Caco-2 (cell line): ENCODE data around the gene TSC22D4. TPM values are rescaled to one million over a fixed set of nuclear protein-coding genes. Genes with fewer than 3 reads are reported as not detected.

Experiments used
- BruUV-seq: library from RNA; stranded (reverse); fragments of 400-500 nt; replicated peaks from 2 replicates; lab custom pipeline; 2021; lab: Mats Ljungman, UMichigan
- CTCF ChIA-PET: fragments of 300-600 bp; sonication (Branson Sonifier 250); formaldehyde crosslinking; loops from one replicate; lab custom pipeline; 2022; ENCODE audit warnings: antibody characterized with exemption; lab: Charles Lee
- POLR2A ChIA-PET: fragments of 300-600 bp; sonication (Branson Sonifier 250); formaldehyde crosslinking; loops from one replicate; lab custom pipeline; 2022; ENCODE audit warnings: antibody characterized with exemption; lab: Charles Lee
- DNase-seq, 2 experiments: peaks; one replicate each; pipeline versions ENCODE4 v3.0.0 to v3.0.0-alpha.2; 2020 to 2022
- H3K27me3 ChIP-seq: replicated peaks from 2 replicates; pipeline ENCODE4 v1.6.0; 2011; ENCODE audit warnings: low read length; ENCODE audit not compliant: control insufficient read depth, insufficient read depth
- H3K36me3 ChIP-seq: 2 replicates; pipeline ENCODE4 v1.5.1; 2011; ENCODE audit warnings: low read length; ENCODE audit not compliant: control insufficient read depth, insufficient read depth
- H3K4me1 ChIP-seq: fragments of 250-450 bp; sonication (Bioruptor Pico); 2 replicates; pipeline ENCODE4 v1.5.1; 2020; ENCODE audit warnings: mild to moderate bottlenecking
- H3K4me3 ChIP-seq: 2 replicates; pipeline ENCODE4 v1.5.1; 2011; ENCODE audit warnings: low read depth, mild to moderate bottlenecking, control low read depth, low read length
- H3K9me3 ChIP-seq: fragments of 250-450 bp; sonication (Bioruptor Pico); 2 replicates; pipeline ENCODE4 v1.5.1; 2020; ENCODE audit warnings: mild to moderate bottlenecking, moderate library complexity
- H3K27ac Mint-ChIP-seq: one replicate; pipeline ENCODE4 v1.8.0; 2022; ENCODE audit warnings: mixed read lengths; ENCODE audit not compliant: unreplicated experiment
- H3K27me3 Mint-ChIP-seq: one replicate; pipeline ENCODE4 v1.8.0; 2022; ENCODE audit warnings: mixed read lengths; ENCODE audit not compliant: insufficient read depth, unreplicated experiment
- H3K36me3 Mint-ChIP-seq: one replicate; pipeline ENCODE4 v1.8.0; 2022; ENCODE audit warnings: mild to moderate bottlenecking, mixed read lengths; ENCODE audit not compliant: insufficient read depth, unreplicated experiment
- H3K4me1 Mint-ChIP-seq: one replicate; pipeline ENCODE4 v1.8.0; 2022; ENCODE audit warnings: low read depth, mixed read lengths; ENCODE audit not compliant: unreplicated experiment
- H3K4me3 Mint-ChIP-seq: one replicate; pipeline ENCODE4 v1.8.0; 2022; ENCODE audit warnings: mild to moderate bottlenecking, moderate library complexity, mixed read lengths; ENCODE audit not compliant: unreplicated experiment
- H3K9me3 Mint-ChIP-seq: one replicate; pipeline ENCODE4 v1.8.0; 2022; ENCODE audit warnings: mixed read lengths; ENCODE audit not compliant: unreplicated experiment
- CTCF ChIP-seq, 2 experiments: fragments of 200-600 bp in 1 of 2; IDR thresholded peaks; 1 replicate in 1 of 2; 2 replicates in 1 of 2; pipeline versions ENCODE4 v1.5.1 to v1.8.0; 2011 to 2022; ENCODE audit warnings: antibody characterized with exemption in 1 of 2, control low read depth in 1 of 2, inconsistent platforms in 1 of 2, low read depth in 1 of 2, low read length in 1 of 2, mild to moderate bottlenecking in 1 of 2, moderate library complexity in 1 of 2; ENCODE audit not compliant: insufficient read depth in 1 of 2, severe bottlenecking in 1 of 2, unreplicated experiment in 1 of 2
- intact Hi-C: fragments of 100-400 bp; cut with micrococcal nuclease; formaldehyde crosslinking; loops from one replicate; pipeline ENCODE4 v1.10.0; 2022; ENCODE audit not compliant: unreplicated experiment
- total RNA-seq: library from RNA; stranded (reverse); gene quantifications from 2 replicates; pipeline ENCODE4 v1.2.3, GENCODE V29; 2022

The TSC22D4 gene
- total RNA-seq, 1 experiment from 2014 or later: 27.2 TPM

- peak overlapping the region; percentile 26 for H3K27ac Mint-ChIP-seq
- intact Hi-C loops: no loop called here
- H3K36me3 Mint-ChIP-seq: peaks cover 10% of the 10 kb centered on the region
- CTCF ChIA-PET: interaction anchor here (1.4 kb wide), 1 partner anchor 97 kb away, joined by 3 read pairs; the partner anchor contains the start of gene FBXO24
- Histone ChIP-seq H3K36me3 (no peaks in the 10 kb centered on the region), H3K4me1 (peaks cover 4% of the 10 kb centered on the region; the same call in 1 of the 2 replicates), H3K9me3 (no peaks in the 10 kb centered on the region), H3K4me3 (no peak overlapping the region), H3K27me3 (no peaks in the 10 kb centered on the region)
- no TSS peak for BruUV-seq
- H3K9me3 Mint-ChIP-seq: no peaks in the 10 kb centered on the region
- H3K27me3 Mint-ChIP-seq: no peaks in the 10 kb centered on the region
- no peak overlapping the region for H3K4me3 Mint-ChIP-seq
- H3K4me1 Mint-ChIP-seq: peaks cover 11% of the 10 kb centered on the region
- POLR2A ChIA-PET: no interaction called here
- no peak for TF ChIP-seq CTCF (IDR thresholded peaks at IDR 0.05; ENCODE audit: insufficient read depth in 1 of 2, low read depth in 1 of 2, low read length in 1 of 2, severe bottlenecking in 1 of 2, unreplicated experiment in 1 of 2)
- DNase-seq: no peak
Measured at GRCh38 chr7:100489121-100489520, 10.1 kb upstream of the TSC22D4 start.

GRCh38 chr7:100488333-100489095, 9.5 kb upstream of the TSC22D4 start:
- no peak for DNase-seq
- peaks cover 10% of the 10 kb centered on the region for H3K36me3 Mint-ChIP-seq
- Histone ChIP-seq H3K4me3 (no peak overlapping the region), H3K9me3 (no peaks in the 10 kb centered on the region), H3K36me3 (no peaks in the 10 kb centered on the region), H3K27me3 (no peaks in the 10 kb centered on the region), H3K4me1 (peaks cover 7% of the 10 kb centered on the region; the same call in 1 of the 2 replicates)
- no peaks in the 10 kb centered on the region for H3K9me3 Mint-ChIP-seq
- CTCF ChIA-PET: interaction anchor here (1.4 kb wide), 1 partner anchor 98 kb away, joined by 3 read pairs; the partner anchor contains the start of gene FBXO24
- POLR2A ChIA-PET: interaction anchor here (0.5 kb wide), 1 partner anchor 76 kb away, joined by 3 read pairs; no protein-coding TSS in a partner anchor
- H3K4me1 Mint-ChIP-seq: peaks cover 11% of the 10 kb centered on the region
- no peak overlapping the region for H3K4me3 Mint-ChIP-seq
- BruUV-seq: no TSS peak
- H3K27ac Mint-ChIP-seq: no peak overlapping the region
- TF ChIP-seq CTCF (IDR thresholded peaks at IDR 0.05; ENCODE audit: insufficient read depth in 1 of 2, low read depth in 1 of 2, low read length in 1 of 2, severe bottlenecking in 1 of 2, unreplicated experiment in 1 of 2): no peak
- intact Hi-C loops: no loop called here
- no peaks in the 10 kb centered on the region for H3K27me3 Mint-ChIP-seq

- no peak for DNase-seq
- H3K27me3 ChIP-seq: no peaks in the 10 kb centered on the region
- peaks cover 11% of the 10 kb centered on the region for H3K4me1 Mint-ChIP-seq
- ChIA-PET CTCF (interaction anchor here (0.8 to 0.9 kb wide), 2 partner anchors 31 to 73 kb away, joined by 3 read pairs; no protein-coding TSS in a partner anchor), POLR2A (no interaction called here)
- H3K27ac Mint-ChIP-seq: no peak overlapping the region
- no peak for TF ChIP-seq CTCF (IDR thresholded peaks at IDR 0.05; ENCODE audit: insufficient read depth in 1 of 2, low read depth in 1 of 2, low read length in 1 of 2, severe bottlenecking in 1 of 2, unreplicated experiment in 1 of 2)
- H3K9me3 ChIP-seq: no peaks in the 10 kb centered on the region
- intact Hi-C loops: no loop called here
- no TSS peak for BruUV-seq
- H3K36me3 Mint-ChIP-seq: no peaks in the 10 kb centered on the region
- H3K4me1 ChIP-seq: peaks cover 11% of the 10 kb centered on the region; the same call in 1 of the 2 replicates
- no peak overlapping the region for H3K4me3 Mint-ChIP-seq
- no peaks in the 10 kb centered on the region for H3K36me3 ChIP-seq
- H3K4me3 ChIP-seq: no peak overlapping the region
- no peaks in the 10 kb centered on the region for H3K27me3 Mint-ChIP-seq
- H3K9me3 Mint-ChIP-seq: no peaks in the 10 kb centered on the region
Measured at GRCh38 chr7:100486753-100487446, 7.9 kb upstream of the TSC22D4 start.
